ENCODE results near the gene PLEKHA7. TPM values are rescaled to one million over a fixed set of nuclear protein-coding genes. Genes with fewer than 3 reads are reported as not detected.

The PLEKHA7 gene
- total and polyA plus RNA-seq, 2 donors from 2014 or later = 24.4 to 65.7 TPM

DNA sequence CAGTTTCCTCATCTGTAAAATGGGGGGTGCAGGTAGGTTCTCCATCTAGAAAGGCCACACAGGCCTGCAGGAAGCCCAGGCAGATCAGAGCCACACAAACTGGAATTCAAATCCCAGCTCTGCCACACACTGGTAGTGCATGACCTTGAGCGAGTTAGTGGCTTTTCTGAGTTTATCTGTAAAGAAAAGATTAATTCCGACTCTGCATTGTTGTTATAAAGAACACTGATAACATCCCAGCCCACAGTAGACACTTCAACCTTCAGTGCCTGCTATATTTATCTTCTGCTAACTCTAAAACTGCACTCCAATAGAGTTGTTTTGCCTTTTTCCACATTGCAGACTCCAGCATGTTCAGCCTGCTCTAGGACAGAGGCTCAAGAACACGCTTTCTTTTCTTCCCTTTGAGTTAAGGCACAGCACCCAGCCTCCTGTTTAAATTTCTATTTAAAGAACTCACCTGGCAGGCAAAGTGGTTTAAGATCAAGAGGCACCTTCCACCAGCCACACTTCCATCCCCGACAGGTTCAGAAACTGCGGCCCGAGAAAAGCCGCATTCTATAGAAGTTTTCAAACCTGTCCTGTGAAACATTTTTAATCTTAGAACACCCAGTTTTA, 133.9 kb downstream of the PLEKHA7 start:
- Histone ChIP-seq H3K9ac (ENCODE audit: low read length in 3 of 3) (no peak overlapping the region), H3K4me3 (ENCODE audit: low read length in 3 of 3) (no peak overlapping the region), H3K27ac (ENCODE audit: low read depth in 2 of 2, low read length in 2 of 2) (no peak overlapping the region), H3K27me3 (ENCODE audit: control insufficient read depth, insufficient read depth, low read length) (no peaks in the 10 kb centered on the region), H3K4me1 (ENCODE audit: control insufficient read depth in 2 of 3, insufficient read depth in 2 of 3, low read depth in 1 of 3, low read length in 3 of 3) (peaks cover 0 to 26% (median 5%) of the 10 kb centered on the region in 3 donors), H3K36me3 (ENCODE audit: control insufficient read depth in 2 of 3, insufficient read depth in 3 of 3, low read length in 3 of 3) (no peaks in the 10 kb centered on the region), H3K9me3 (ENCODE audit: control insufficient read depth in 2 of 3, insufficient read depth in 1 of 3, low read length in 3 of 3) (no peaks in the 10 kb centered on the region)
- intact Hi-C loops (cut with DNase I) = no loop called here
- TF ChIP-seq, protein P1, sequence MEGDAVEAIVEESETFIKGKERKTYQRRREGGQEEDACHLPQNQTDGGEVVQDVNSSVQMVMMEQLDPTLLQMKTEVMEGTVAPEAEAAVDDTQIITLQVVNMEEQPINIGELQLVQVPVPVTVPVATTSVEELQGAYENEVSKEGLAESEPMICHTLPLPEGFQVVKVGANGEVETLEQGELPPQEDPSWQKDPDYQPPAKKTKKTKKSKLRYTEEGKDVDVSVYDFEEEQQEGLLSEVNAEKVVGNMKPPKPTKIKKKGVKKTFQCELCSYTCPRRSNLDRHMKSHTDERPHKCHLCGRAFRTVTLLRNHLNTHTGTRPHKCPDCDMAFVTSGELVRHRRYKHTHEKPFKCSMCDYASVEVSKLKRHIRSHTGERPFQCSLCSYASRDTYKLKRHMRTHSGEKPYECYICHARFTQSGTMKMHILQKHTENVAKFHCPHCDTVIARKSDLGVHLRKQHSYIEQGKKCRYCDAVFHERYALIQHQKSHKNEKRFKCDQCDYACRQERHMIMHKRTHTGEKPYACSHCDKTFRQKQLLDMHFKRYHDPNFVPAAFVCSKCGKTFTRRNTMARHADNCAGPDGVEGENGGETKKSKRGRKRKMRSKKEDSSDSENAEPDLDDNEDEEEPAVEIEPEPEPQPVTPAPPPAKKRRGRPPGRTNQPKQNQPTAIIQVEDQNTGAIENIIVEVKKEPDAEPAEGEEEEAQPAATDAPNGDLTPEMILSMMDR (IDR thresholded peaks at IDR 0.05; ENCODE audit: borderline replicate concordance, extremely low read depth, insufficient read depth) = no peak
- no peak for DNase-seq
- FAIRE-seq = no peak

GRCh38 chr11:16879690-16880089, 134.5 kb downstream of the PLEKHA7 start:
- H3K9ac ChIP-seq (ENCODE audit: low read length in 3 of 3) = no peak overlapping the region
- H3K27me3 ChIP-seq (ENCODE audit: control insufficient read depth, insufficient read depth, low read length) = no peaks in the 10 kb centered on the region
- FAIRE-seq (no peak), DNase-seq (no peak)
- TF ChIP-seq, protein P1 (IDR thresholded peaks at IDR 0.05; ENCODE audit: borderline replicate concordance, extremely low read depth, insufficient read depth) = no peak
- H3K27ac ChIP-seq (ENCODE audit: low read depth in 2 of 2, low read length in 2 of 2) = no peak overlapping the region
- peaks cover 0 to 26% (median 5%) of the 10 kb centered on the region in 3 donors for H3K4me1 ChIP-seq (ENCODE audit: control insufficient read depth in 2 of 3, insufficient read depth in 2 of 3, low read depth in 1 of 3, low read length in 3 of 3)
- H3K36me3 ChIP-seq (ENCODE audit: control insufficient read depth in 2 of 3, insufficient read depth in 3 of 3, low read length in 3 of 3) = no peaks in the 10 kb centered on the region
- no peak overlapping the region for H3K4me3 ChIP-seq (ENCODE audit: low read length in 3 of 3)
- no peaks in the 10 kb centered on the region for H3K9me3 ChIP-seq (ENCODE audit: control insufficient read depth in 2 of 3, insufficient read depth in 1 of 3, low read length in 3 of 3)
- intact Hi-C loops (cut with DNase I) = no loop called here

GRCh38 chr11:16876837-16877236, 137.4 kb downstream of the PLEKHA7 start:
- H3K4me3 ChIP-seq (ENCODE audit: low read length in 3 of 3) = no peak overlapping the region
- TF ChIP-seq, protein P1 (IDR thresholded peaks at IDR 0.05; ENCODE audit: borderline replicate concordance, extremely low read depth, insufficient read depth) = no peak
- H3K4me1 ChIP-seq (ENCODE audit: control insufficient read depth in 2 of 3, insufficient read depth in 2 of 3, low read depth in 1 of 3, low read length in 3 of 3) = peaks cover 0 to 26% (median 5%) of the 10 kb centered on the region in 3 donors
- H3K27ac ChIP-seq (ENCODE audit: low read depth in 2 of 2, low read length in 2 of 2) = no peak overlapping the region
- DNase-seq (no peak), FAIRE-seq (no peak)
- no peak overlapping the region for H3K9ac ChIP-seq (ENCODE audit: low read length in 3 of 3)
- no peaks in the 10 kb centered on the region for H3K36me3 ChIP-seq (ENCODE audit: control insufficient read depth in 2 of 3, insufficient read depth in 3 of 3, low read length in 3 of 3)
- intact Hi-C loops (cut with DNase I) = no loop called here
- H3K27me3 ChIP-seq (ENCODE audit: control insufficient read depth, insufficient read depth, low read length) = no peaks in the 10 kb centered on the region
- no peaks in the 10 kb centered on the region for H3K9me3 ChIP-seq (ENCODE audit: control insufficient read depth in 2 of 3, insufficient read depth in 1 of 3, low read length in 3 of 3)
